ENCODE data around the gene BBS12. TPM values are rescaled to one million over a fixed set of nuclear protein-coding genes. Genes with fewer than 3 reads are reported as not detected.

Gene BBS12
- total RNA-seq, 1 experiment from 2014 or later = 4.9 TPM

- no peak overlapping the region for H3K4me2 ChIP-seq
- no peaks in the 10 kb centered on the region for H3K36me3 ChIP-seq (ENCODE audit: low read depth)
- no peak overlapping the region for H2AFZ ChIP-seq
- H3K27ac ChIP-seq = no peak overlapping the region
- no peak overlapping the region for H3K4me3 ChIP-seq
- no peak for TF ChIP-seq EZH2 (IDR thresholded peaks at IDR 0.05; ENCODE audit: low read depth)
- no peak for TF ChIP-seq CTCF (conservative IDR thresholded peaks at IDR 0.05)
- ChIA-PET POLR2A (ENCODE audit: unreplicated experiment) (no interaction called here), CTCF (no interaction called here)
- no peaks in the 10 kb centered on the region for H3K4me1 ChIP-seq (replicated peaks; ENCODE audit: insufficient read depth)
- no TSS peak for BruUV-seq (replicated peaks)
- intact Hi-C loops (cut with micrococcal nuclease; ENCODE audit: unreplicated experiment) = no loop called here
- H3K27me3 ChIP-seq (ENCODE audit: insufficient read depth, low read depth) = no peaks in the 10 kb centered on the region
- H4K20me1 ChIP-seq (ENCODE audit: insufficient read depth) = no peaks in the 10 kb centered on the region
- H3K9me2 ChIP-seq (ENCODE audit: insufficient read depth) = no peaks in the 10 kb centered on the region; the same call in 1 of the 2 replicates
- H3F3A ChIP-seq (ENCODE audit: insufficient read depth, low read depth) = no peaks in the 10 kb centered on the region
- no peak for DNase-seq
- H3K9me3 ChIP-seq (ENCODE audit: insufficient read depth, low read depth) = no peaks in the 10 kb centered on the region
- H3K79me2 ChIP-seq (ENCODE audit: low read depth) = no peaks in the 10 kb centered on the region
These were observed 39.2 kb downstream of the BBS12 start for GRCh38 chr4:122771724-122772123.

- TF ChIP-seq CTCF (conservative IDR thresholded peaks at IDR 0.05) (no peak), EZH2 (IDR thresholded peaks at IDR 0.05; ENCODE audit: low read depth) (no peak)
- Histone ChIP-seq H3K79me2 (ENCODE audit: low read depth) (no peaks in the 10 kb centered on the region), H3K27me3 (ENCODE audit: insufficient read depth, low read depth) (no peaks in the 10 kb centered on the region), H3K4me1 (replicated peaks; ENCODE audit: insufficient read depth) (no peaks in the 10 kb centered on the region), H4K20me1 (ENCODE audit: insufficient read depth) (no peaks in the 10 kb centered on the region), H3F3A (ENCODE audit: insufficient read depth, low read depth) (no peaks in the 10 kb centered on the region), H3K36me3 (ENCODE audit: low read depth) (no peaks in the 10 kb centered on the region), H3K4me3 (no peak overlapping the region), H3K4me2 (no peak overlapping the region), H2AFZ (no peak overlapping the region), H3K9me2 (ENCODE audit: insufficient read depth) (no peaks in the 10 kb centered on the region; the same call in 1 of the 2 replicates), H3K27ac (no peak overlapping the region), H3K9me3 (ENCODE audit: insufficient read depth, low read depth) (no peaks in the 10 kb centered on the region)
- intact Hi-C loops (cut with micrococcal nuclease; ENCODE audit: unreplicated experiment) = no loop called here
- POLR2A ChIA-PET (ENCODE audit: unreplicated experiment) = no interaction called here
- BruUV-seq (replicated peaks) = no TSS peak
- CTCF ChIA-PET = no interaction called here
- no peak for DNase-seq
These were observed 39.8 kb downstream of the BBS12 start for GRCh38 chr4:122772311-122772710.

- Histone ChIP-seq H3K4me1 (replicated peaks; ENCODE audit: insufficient read depth) (no peaks in the 10 kb centered on the region), H2AFZ (no peak overlapping the region), H3K79me2 (ENCODE audit: low read depth) (no peaks in the 10 kb centered on the region), H3K9me2 (ENCODE audit: insufficient read depth) (no peaks in the 10 kb centered on the region; the same call in 1 of the 2 replicates), H3F3A (ENCODE audit: insufficient read depth, low read depth) (no peaks in the 10 kb centered on the region), H3K4me2 (no peak overlapping the region), H3K9me3 (ENCODE audit: insufficient read depth, low read depth) (no peaks in the 10 kb centered on the region), H3K36me3 (ENCODE audit: low read depth) (no peaks in the 10 kb centered on the region), H3K4me3 (no peak overlapping the region), H4K20me1 (ENCODE audit: insufficient read depth) (no peaks in the 10 kb centered on the region), H3K27me3 (ENCODE audit: insufficient read depth, low read depth) (no peaks in the 10 kb centered on the region), H3K27ac (no peak overlapping the region)
- no peak for DNase-seq
- TF ChIP-seq EZH2 (IDR thresholded peaks at IDR 0.05; ENCODE audit: low read depth) (no peak), CTCF (conservative IDR thresholded peaks at IDR 0.05) (no peak)
- POLR2A ChIA-PET (ENCODE audit: unreplicated experiment) = no interaction called here
- intact Hi-C loops (cut with micrococcal nuclease; ENCODE audit: unreplicated experiment) = no loop called here
- BruUV-seq (replicated peaks) = no TSS peak
- CTCF ChIA-PET = no interaction called here
These were observed 40.5 kb downstream of the BBS12 start for GRCh38 chr4:122772986-122773385.
